KMS-11 (cell line): ENCODE data around the gene HTR2C.

Source experiments
- H2AFZ ChIP-seq: fragments of 200-600 bp; sonication (generic); 2 replicates; pipeline ENCODE4 v1.6.1; 2016; ENCODE audit warnings: antibody characterized with exemption, mixed run types, low read depth
- H3K27ac ChIP-seq: fragments of 200-600 bp; sonication (generic); 2 replicates; pipeline ENCODE4 v1.6.1; 2016; ENCODE audit warnings: mild to moderate bottlenecking, mixed run types
- H3K27me3 ChIP-seq: fragments of 200-600 bp; sonication (generic); 2 replicates; pipeline ENCODE4 v1.6.1; 2017; ENCODE audit warnings: mild to moderate bottlenecking, low read depth, mixed run types, moderate library complexity; ENCODE audit not compliant: insufficient read depth
- H3K36me3 ChIP-seq: fragments of 200-600 bp; sonication (generic); 2 replicates; pipeline ENCODE4 v1.6.1; 2017; ENCODE audit warnings: mild to moderate bottlenecking, mixed run types; ENCODE audit not compliant: insufficient read depth
- H3K4me1 ChIP-seq: fragments of 200-600 bp; sonication (generic); 2 replicates; pipeline ENCODE4 v1.6.1; 2016; ENCODE audit warnings: mild to moderate bottlenecking, low read depth, mixed run types; ENCODE audit not compliant: poor library complexity, severe bottlenecking
- H3K4me2 ChIP-seq: fragments of 200-600 bp; sonication (generic); 2 replicates; pipeline ENCODE4 v1.7.0; 2016; ENCODE audit warnings: mild to moderate bottlenecking, mixed run types
- H3K4me3 ChIP-seq: fragments of 200-600 bp; sonication (generic); IDR thresholded peaks from 2 replicates; pipeline ENCODE4 v1.6.1; 2017; ENCODE audit warnings: low read depth, low read length, mixed read lengths; ENCODE audit not compliant: insufficient read depth
- H3K79me2 ChIP-seq: fragments of 200-600 bp; sonication (generic); 2 replicates; pipeline ENCODE4 v1.6.1; 2016; ENCODE audit warnings: low read depth, mixed run types; ENCODE audit not compliant: insufficient read depth
- H3K9ac ChIP-seq: fragments of 200-600 bp; sonication (generic); 2 replicates; pipeline ENCODE4 v1.6.1; 2016; ENCODE audit warnings: mild to moderate bottlenecking, mixed run types
- H4K20me1 ChIP-seq: fragments of 200-600 bp; sonication (generic); 2 replicates; pipeline ENCODE4 v1.6.1; 2016; ENCODE audit warnings: mild to moderate bottlenecking, mixed run types; ENCODE audit not compliant: insufficient read depth
- CTCF ChIP-seq: fragments of 200-600 bp; sonication (generic); conservative IDR thresholded peaks from 2 replicates; pipeline ENCODE4 v1.6.1; 2017; ENCODE audit warnings: low read depth, mild to moderate bottlenecking, antibody characterized with exemption, low read length, moderate library complexity, mixed read lengths

Gene HTR2C

DNA sequence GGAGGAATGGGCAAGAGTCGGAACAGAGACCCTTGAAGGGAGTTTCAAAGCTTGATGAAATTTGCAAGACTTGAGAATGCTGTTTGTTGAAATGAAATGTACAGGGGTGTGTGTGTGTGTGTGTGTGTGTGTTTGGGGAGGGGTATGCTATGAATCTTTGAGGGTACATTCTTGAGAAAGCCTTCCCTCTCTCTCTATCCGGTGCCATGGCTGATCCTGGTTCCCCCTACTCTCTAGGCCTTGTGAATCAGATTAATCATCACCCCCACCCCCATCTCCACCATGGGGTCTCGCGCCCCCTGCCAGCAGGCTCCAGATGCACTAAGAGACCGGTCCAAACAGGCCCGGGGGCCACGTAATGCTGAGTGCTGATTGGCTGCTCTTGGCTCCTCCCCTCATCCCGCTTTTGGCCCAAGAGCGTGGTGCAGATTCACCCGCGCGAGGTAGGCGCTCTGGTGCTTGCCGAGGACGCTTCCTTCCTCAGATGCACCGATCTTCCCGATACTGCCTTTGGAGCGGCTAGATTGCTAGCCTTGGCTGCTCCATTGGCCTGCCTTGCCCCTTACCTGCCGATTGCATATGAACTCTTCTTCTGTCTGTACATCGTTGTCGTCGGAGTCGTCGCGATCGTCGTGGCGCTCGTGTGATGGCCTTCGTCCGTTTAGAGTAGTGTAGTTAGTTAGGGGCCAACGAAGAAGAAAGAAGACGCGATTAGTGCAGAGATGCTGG is at the start of gene HTR2C:
Gene HTR2C, plus strand, starts transcription at position 441 of the 729 bp plus-strand sequence. CDS start 142,851 bp downstream, outside the sequence.
- Histone ChIP-seq H3K4me3 (no peak within 1 kb of the TSS), H3K27me3 (no peaks in the 10 kb centered on the region), H3K4me2 (no peak within 1 kb of the TSS), H3K4me1 (no peaks in the 10 kb centered on the region), H3K9ac (no peak within 1 kb of the TSS), H2AFZ (no peak within 1 kb of the TSS), H4K20me1 (no peaks in the 10 kb centered on the region), H3K27ac (no peak within 1 kb of the TSS), H3K36me3 (no peaks in the 10 kb centered on the region), H3K79me2 (no peaks in the 10 kb centered on the region)
- TF ChIP-seq CTCF: no peak

DNA sequence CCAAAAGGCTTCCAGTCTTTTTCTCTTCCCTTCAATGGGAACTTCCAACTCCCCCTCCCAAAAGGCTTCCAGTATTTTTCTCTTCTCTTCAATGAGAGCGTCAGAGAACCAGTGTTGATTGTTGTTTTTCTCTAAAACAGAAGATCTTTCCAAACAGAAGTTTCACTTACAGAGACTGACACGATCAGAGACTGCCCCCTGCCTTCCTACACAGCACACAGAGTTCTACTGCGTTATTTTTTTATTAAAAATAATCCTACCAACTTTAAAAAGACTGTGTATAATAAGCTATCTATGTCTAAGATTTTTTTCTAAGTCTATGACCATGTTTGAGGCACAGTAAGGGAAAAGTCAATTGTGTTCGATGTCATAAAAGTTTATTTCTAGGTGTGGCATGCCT is 3.5 kb upstream of the HTR2C start:
- H3K9ac ChIP-seq: no peak overlapping the region
- TF ChIP-seq CTCF: no peak
- H3K4me1 ChIP-seq: no peaks in the 10 kb centered on the region
- no peaks in the 10 kb centered on the region for H3K27me3 ChIP-seq
- no peak overlapping the region for H2AFZ ChIP-seq
- H3K4me2 ChIP-seq: no peak overlapping the region
- no peaks in the 10 kb centered on the region for H3K79me2 ChIP-seq
- no peaks in the 10 kb centered on the region for H3K36me3 ChIP-seq
- no peak overlapping the region for H3K4me3 ChIP-seq
- no peak overlapping the region for H3K27ac ChIP-seq
- no peaks in the 10 kb centered on the region for H4K20me1 ChIP-seq

GRCh38 chrX:114581528-114582263 is 2.2 kb upstream of the HTR2C start:
- no peak for TF ChIP-seq CTCF
- Histone ChIP-seq H3K4me3 (no peak overlapping the region), H3K4me2 (no peak overlapping the region), H3K27me3 (no peaks in the 10 kb centered on the region), H3K79me2 (no peaks in the 10 kb centered on the region), H3K9ac (no peak overlapping the region), H3K4me1 (no peaks in the 10 kb centered on the region), H3K36me3 (no peaks in the 10 kb centered on the region), H2AFZ (no peak overlapping the region), H4K20me1 (no peaks in the 10 kb centered on the region), H3K27ac (no peak overlapping the region)

DNA sequence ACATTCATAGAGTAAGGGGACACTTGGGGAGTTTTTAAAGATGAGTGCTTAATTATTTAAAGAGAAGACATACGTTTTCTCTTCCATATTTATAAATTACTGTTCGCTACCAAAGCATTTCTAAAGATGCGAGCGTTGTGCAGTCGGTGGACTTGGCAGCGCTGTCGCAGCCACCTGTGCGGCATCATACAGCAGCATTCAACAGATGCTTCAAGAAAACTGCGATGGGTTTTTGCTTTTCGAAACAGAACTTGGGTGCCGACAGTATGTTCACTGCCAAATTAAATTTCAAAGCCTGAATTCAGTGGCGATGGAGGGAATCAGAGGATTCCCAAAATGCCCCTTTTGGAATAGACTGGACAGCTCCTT is 1.6 kb upstream of the HTR2C start:
- Histone ChIP-seq H3K9ac (no peak overlapping the region), H3K4me1 (no peaks in the 10 kb centered on the region), H3K4me2 (no peak overlapping the region), H3K79me2 (no peaks in the 10 kb centered on the region), H3K36me3 (no peaks in the 10 kb centered on the region), H4K20me1 (no peaks in the 10 kb centered on the region), H2AFZ (no peak overlapping the region), H3K27ac (no peak overlapping the region), H3K27me3 (no peaks in the 10 kb centered on the region), H3K4me3 (no peak overlapping the region)
- TF ChIP-seq CTCF: no peak
